Esophagus squamous epithelium (tissue), 4 donors: ENCODE measurements around the gene MCTP2.

Experiments used
- CTCF ChIP-seq, 6 experiments: fragments of 450-650 bp in 4 of 6; fragments of 200-600 bp in 2 of 6; sonication (generic) in 2 of 6; IDR thresholded peaks; one replicate each; pipeline ENCODE4 v1.5.1; 2016 to 2019; ENCODE audit warnings: antibody characterized with exemption in 6 of 6, mild to moderate bottlenecking in 4 of 6, moderate library complexity in 4 of 6
- POLR2A ChIP-seq, 4 donors: fragments of 450-650 bp; IDR thresholded peaks; one replicate each; pipeline ENCODE4 v1.6.1; 2017; ENCODE audit warnings: antibody characterized with exemption in 4 of 4, mild to moderate bottlenecking in 4 of 4, moderate library complexity in 3 of 4

GRCh38 chr15:94380798-94381197, 149.4 kb downstream of the MCTP2 start:
- TF ChIP-seq CTCF (IDR thresholded peaks at IDR 0.05): no peak
- TF ChIP-seq POLR2A (IDR thresholded peaks at IDR 0.05): no peak
